Fibroblast of the aortic adventitia (primary cell): ENCODE measurements around the gene PNPO. TPM values are rescaled to one million over a fixed set of nuclear protein-coding genes. Genes with fewer than 3 reads are reported as not detected.

ENCODE experiments used
- DNase-seq: peaks from one replicate; pipeline ENCODE4 v3.0.0-alpha.2; 2010; ENCODE audit warnings: low read depth
- H3K4me3 ChIP-seq: 2 replicates; pipeline ENCODE4 v1.5.1; 2011; ENCODE audit warnings: low read depth, mild to moderate bottlenecking, control low read depth, low read length, moderate library complexity
- CTCF ChIP-seq: IDR thresholded peaks from 2 replicates; pipeline ENCODE4 v1.5.1; 2011; ENCODE audit warnings: mild to moderate bottlenecking, low read length, control low read depth, inconsistent platforms; ENCODE audit not compliant: insufficient read depth
- total RNA-seq: library from RNA; depleted of rRNA; stranded (reverse); fragments of >200 nt; gene quantifications from 2 replicates; pipeline ENCODE4 v1.2.3, GENCODE V29; 2012; ENCODE audit warnings: low replicate concordance

PNPO gene
- total RNA-seq: 44.9 and 198 TPM in 2 replicates

DNA sequence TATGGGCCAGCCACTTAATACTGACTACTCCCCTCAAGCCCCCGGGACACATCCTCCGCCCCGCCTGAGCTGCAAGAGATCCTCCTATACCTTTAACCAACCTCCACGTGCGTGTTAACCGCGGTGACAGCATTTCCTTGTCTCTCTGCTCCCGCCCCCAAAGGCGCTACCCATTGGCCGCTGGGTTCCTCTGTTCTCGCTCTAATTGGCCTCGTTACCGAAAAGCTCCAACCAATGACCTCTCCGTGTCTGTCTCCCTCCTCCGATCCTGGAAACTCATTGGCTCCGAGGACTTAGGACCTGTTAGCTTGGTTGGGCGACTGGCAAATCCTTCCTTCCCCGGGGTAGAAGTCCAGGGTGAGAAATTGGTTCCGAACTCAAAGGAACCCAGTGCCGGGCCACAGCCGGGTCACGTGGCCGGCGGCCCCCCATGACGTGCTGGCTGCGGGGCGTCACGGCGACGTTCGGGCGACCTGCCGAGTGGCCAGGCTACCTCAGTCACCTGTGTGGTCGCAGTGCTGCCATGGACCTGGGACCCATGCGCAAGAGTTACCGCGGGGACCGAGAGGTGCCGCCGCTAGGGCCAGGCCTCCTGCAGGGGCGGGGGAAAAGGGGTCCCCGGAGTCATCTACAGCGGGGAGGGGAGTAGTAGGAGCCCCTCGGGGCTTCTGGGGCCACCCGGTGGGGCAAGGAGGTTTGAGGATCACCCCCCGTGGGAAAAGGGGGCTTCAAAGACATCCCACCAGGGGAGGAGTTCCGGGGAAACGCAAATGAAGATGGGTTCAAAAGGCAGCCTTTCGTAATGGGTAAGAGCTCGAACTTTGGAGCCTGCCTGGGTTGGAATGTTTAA lies at the start of gene PNPO:
PNPO (plus strand) TSS at position 326 of the 850 bp plus-strand sequence; CDS start at position 431, 105 bp downstream.
- peak; percentile 99 for DNase-seq
- TF ChIP-seq CTCF: peak; percentile 12
- H3K4me3 ChIP-seq: peak within 1 kb of the TSS; percentile 90

GRCh38 chr17:47894498-47895346 lies 46.6 kb upstream of the PNPO start:
- no peak for DNase-seq

GRCh38 chr17:47895347-47895855 lies 46.0 kb upstream of the PNPO start:
- no peak for TF ChIP-seq CTCF
- peak overlapping the region; percentile 96 for H3K4me3 ChIP-seq
- peak; percentile 49 for DNase-seq

More at GRCh38 chr17:47894498-47895346, 46.6 kb upstream of the PNPO start:
- no peak for TF ChIP-seq CTCF
- H3K4me3 ChIP-seq: peak overlapping the region; percentile 96

- peak within 1 kb of the TSS; percentile 96 for H3K4me3 ChIP-seq
- TF ChIP-seq CTCF: no peak
- peak; percentile 100 for DNase-seq
Measured at GRCh38 chr17:47895856-47896671, 45.3 kb upstream of the PNPO start, which contains the start of gene SP2. Gene SP2 (plus strand): TSS chr17:47896236. CDS start chr17:47896287, 51 bp downstream.

- peak overlapping the region; percentile 91 for H3K4me3 ChIP-seq
- TF ChIP-seq CTCF: no peak
- peak; percentile 38 for DNase-seq
Measured at GRCh38 chr17:47896672-47897490, 44.5 kb upstream of the PNPO start.
